Calu3 (cell line): Measurements from ENCODE around the gene PRTG. TPM values are rescaled to one million over a fixed set of nuclear protein-coding genes. Genes with fewer than 3 reads are reported as not detected.
A peak's percentile ranks its signal among the peaks of the same experiment; 100 is the strongest.

Experiments used
- BruUV-seq: library from RNA; stranded (reverse); fragments of 400-500 nt; replicated peaks from 2 replicates; lab custom pipeline; 2021; lab: Mats Ljungman, UMichigan
- CTCF ChIA-PET: fragments of 300-600 bp; sonication (Branson Sonifier 250); formaldehyde crosslinking; loops from one replicate; lab custom pipeline; 2022; ENCODE audit warnings: antibody characterized with exemption; lab: Charles Lee
- DNase-seq: peaks from one replicate; pipeline ENCODE4 v3.0.0; 2022
- H3K27ac Mint-ChIP-seq: one replicate; pipeline ENCODE4 v1.8.0; 2022; ENCODE audit warnings: mixed read lengths; ENCODE audit not compliant: unreplicated experiment
- H3K27me3 Mint-ChIP-seq: one replicate; pipeline ENCODE4 v1.8.0; 2022; ENCODE audit warnings: mixed read lengths; ENCODE audit not compliant: unreplicated experiment
- H3K36me3 Mint-ChIP-seq: one replicate; pipeline ENCODE4 v1.8.0; 2022; ENCODE audit warnings: mild to moderate bottlenecking, moderate library complexity, mixed read lengths; ENCODE audit not compliant: insufficient read depth, unreplicated experiment
- H3K4me1 Mint-ChIP-seq: one replicate; pipeline ENCODE4 v1.8.0; 2022; ENCODE audit warnings: mild to moderate bottlenecking, low read depth, mixed read lengths; ENCODE audit not compliant: unreplicated experiment
- H3K4me3 Mint-ChIP-seq: one replicate; pipeline ENCODE4 v1.8.0; 2022; ENCODE audit warnings: mild to moderate bottlenecking, low read depth, moderate library complexity, mixed read lengths; ENCODE audit not compliant: unreplicated experiment
- H3K9me3 Mint-ChIP-seq: one replicate; pipeline ENCODE4 v1.8.0; 2022; ENCODE audit warnings: low read depth, mixed read lengths; ENCODE audit not compliant: unreplicated experiment
- CTCF ChIP-seq: fragments of 200-600 bp; IDR thresholded peaks from one replicate; pipeline ENCODE4 v1.8.0; 2022; ENCODE audit warnings: antibody characterized with exemption; ENCODE audit not compliant: unreplicated experiment
- intact Hi-C: fragments of 100-400 bp; cut with micrococcal nuclease; formaldehyde crosslinking; loops from one replicate; pipeline ENCODE4 v1.10.0; 2022; ENCODE audit not compliant: unreplicated experiment
- total RNA-seq: library from RNA; stranded (reverse); gene quantifications from 2 replicates; pipeline ENCODE4 v1.2.3, GENCODE V29; 2022

PRTG gene
- total RNA-seq, 1 experiment from 2014 or later, result 12.0 TPM

GRCh38 chr15:55665605-55666227, 77.2 kb downstream of the PRTG start:
- no peak overlapping the region for H3K27ac Mint-ChIP-seq
- no peaks in the 10 kb centered on the region for H3K9me3 Mint-ChIP-seq
- CTCF ChIA-PET, result no interaction called here
- H3K4me1 Mint-ChIP-seq, result peaks cover 11% of the 10 kb centered on the region
- H3K36me3 Mint-ChIP-seq, result no peaks in the 10 kb centered on the region
- TF ChIP-seq CTCF, result no peak
- no peak for DNase-seq
- BruUV-seq, result no TSS peak
- H3K4me3 Mint-ChIP-seq, result no peak overlapping the region
- H3K27me3 Mint-ChIP-seq, result no peaks in the 10 kb centered on the region
- intact Hi-C loops, result no loop called here

- Mint-ChIP-seq H3K27me3 (no peaks in the 10 kb centered on the region), H3K4me1 (peaks cover 11% of the 10 kb centered on the region), H3K9me3 (no peaks in the 10 kb centered on the region), H3K27ac (peak overlapping the region; percentile 30), H3K36me3 (no peaks in the 10 kb centered on the region), H3K4me3 (no peak overlapping the region)
- TF ChIP-seq CTCF, result no peak
- no peak for DNase-seq
- CTCF ChIA-PET, result no interaction called here
- intact Hi-C loops, result no loop called here
- BruUV-seq, result no TSS peak
Measured at GRCh38 chr15:55661428-55661827, 81.5 kb downstream of the PRTG start.

- H3K27ac Mint-ChIP-seq, result no peak overlapping the region
- BruUV-seq, result no TSS peak
Measured at GRCh38 chr15:55660153-55660552, 82.8 kb downstream of the PRTG start.

GRCh38 chr15:55659481-55659880, 83.5 kb downstream of the PRTG start:
- CTCF ChIA-PET, result interaction anchor here (1.4 kb wide), 1 partner anchor 9 kb away, joined by 6 read pairs; no protein-coding TSS in a partner anchor
- H3K27ac Mint-ChIP-seq, result no peak overlapping the region

More at GRCh38 chr15:55660153-55660552, 82.8 kb downstream of the PRTG start:
- Mint-ChIP-seq H3K4me1 (peaks cover 11% of the 10 kb centered on the region), H3K27me3 (no peaks in the 10 kb centered on the region), H3K36me3 (no peaks in the 10 kb centered on the region), H3K4me3 (no peak overlapping the region), H3K9me3 (no peaks in the 10 kb centered on the region)
- intact Hi-C loops, result no loop called here
- no peak for DNase-seq
- CTCF ChIA-PET, result interaction anchor here (1.4 kb wide), 1 partner anchor 9 kb away, joined by 6 read pairs; no protein-coding TSS in a partner anchor
- no peak for TF ChIP-seq CTCF

More at GRCh38 chr15:55659481-55659880, 83.5 kb downstream of the PRTG start:
- H3K36me3 Mint-ChIP-seq, result no peaks in the 10 kb centered on the region
- no peak for DNase-seq
- H3K4me1 Mint-ChIP-seq, result peaks cover 11% of the 10 kb centered on the region
- no peak for TF ChIP-seq CTCF
- H3K4me3 Mint-ChIP-seq, result no peak overlapping the region
- intact Hi-C loops, result no loop called here
- no TSS peak for BruUV-seq
- no peaks in the 10 kb centered on the region for H3K27me3 Mint-ChIP-seq
- H3K9me3 Mint-ChIP-seq, result no peaks in the 10 kb centered on the region
